ENCODE measurements around the gene GABRG2.

Gene GABRG2

GRCh38 chr5:162189719-162190118 is 122.1 kb downstream of the GABRG2 start:
- in situ Hi-C loops (cut with HindIII; ENCODE audit: low sequenced_read_pairs): no loop called here

- in situ Hi-C loops (cut with HindIII; ENCODE audit: low sequenced_read_pairs): no loop called here
Observed at GRCh38 chr5:162193012-162193411, 125.4 kb downstream of the GABRG2 start.

- in situ Hi-C loops (cut with HindIII; ENCODE audit: low sequenced_read_pairs): no loop called here
Observed at GRCh38 chr5:162196351-162196750, 128.8 kb downstream of the GABRG2 start.

- in situ Hi-C loops (cut with HindIII; ENCODE audit: low sequenced_read_pairs): no loop called here
Observed at GRCh38 chr5:162202285-162202880, 134.8 kb downstream of the GABRG2 start.
